GM23338 (cell line): ENCODE data around the gene RBM44. TPM values are rescaled to one million over a fixed set of nuclear protein-coding genes. Genes with fewer than 3 reads are reported as not detected.
"Not testable (repeated sequence)": the region's sequence is repeated elsewhere in the genome, so short reads cannot be mapped to it uniquely, and the experiment has no call there.

Source experiments
- ATAC-seq: fragments of 200-7000 bp; cut with Tn5 transposase; 3 replicates; pipeline ENCODE4 v1.9.1; 2020
- DNase-seq: peaks from one replicate; pipeline ENCODE4 v3.0.0-alpha.2; 2015; ENCODE audit warnings: low spot score
- H2AFZ ChIP-seq: fragments of 200-600 bp; sonication (generic); 2 replicates; pipeline ENCODE4 v1.8.0; 2016; ENCODE audit warnings: antibody characterized with exemption, mild to moderate bottlenecking, moderate library complexity
- H3F3A ChIP-seq: fragments of 200-600 bp; sonication (generic); replicated peaks from 2 replicates; pipeline ENCODE4 v1.8.0; 2017; ENCODE audit warnings: antibody characterized with exemption, mixed run types, low read depth
- H3K27ac ChIP-seq: fragments of 200-600 bp; sonication (generic); 2 replicates; pipeline ENCODE4 v1.6.1; 2016; ENCODE audit warnings: low read depth
- H3K27me3 ChIP-seq: fragments of 200-600 bp; sonication (generic); 2 replicates; pipeline ENCODE4 v1.8.0; 2016; ENCODE audit warnings: mild to moderate bottlenecking, mixed run types, moderate library complexity; ENCODE audit not compliant: insufficient read depth
- H3K36me3 ChIP-seq: fragments of 200-600 bp; sonication (generic); 2 replicates; pipeline ENCODE4 v1.8.0; 2016; ENCODE audit warnings: mild to moderate bottlenecking; ENCODE audit not compliant: insufficient read depth
- H3K4me1 ChIP-seq: fragments of 200-600 bp; sonication (generic); 2 replicates; pipeline ENCODE4 v1.8.0; 2016; ENCODE audit warnings: mild to moderate bottlenecking, moderate library complexity; ENCODE audit not compliant: insufficient read depth
- H3K4me2 ChIP-seq: fragments of 200-600 bp; sonication (generic); 2 replicates; pipeline ENCODE4 v1.7.1; 2017; ENCODE audit warnings: mixed run types
- H3K4me3 ChIP-seq: fragments of 200-600 bp; sonication (generic); 2 replicates; pipeline ENCODE4 v1.6.1; 2016; ENCODE audit warnings: mixed run types
- H3K79me2 ChIP-seq: fragments of 200-600 bp; sonication (generic); replicated peaks from 2 replicates; pipeline ENCODE4 v1.8.0; 2017; ENCODE audit warnings: mild to moderate bottlenecking; ENCODE audit not compliant: insufficient read depth
- H3K9me2 ChIP-seq: fragments of 200-600 bp; sonication (generic); 2 replicates; pipeline ENCODE4 v1.8.0; 2017; ENCODE audit not compliant: insufficient read depth
- H4K20me1 ChIP-seq: fragments of 200-600 bp; sonication (generic); replicated peaks from 2 replicates; pipeline ENCODE4 v1.8.0; 2017; ENCODE audit warnings: mild to moderate bottlenecking; ENCODE audit not compliant: insufficient read depth
- H3K27ac Mint-ChIP-seq: 2 replicates; pipeline ENCODE4 v1.8.0; 2020; ENCODE audit warnings: inconsistent platforms, mild to moderate bottlenecking, moderate library complexity, mixed read lengths
- H3K27me3 Mint-ChIP-seq: 3 replicates; pipeline ENCODE4 v1.8.0; 2022; ENCODE audit warnings: low read depth, mild to moderate bottlenecking, moderate library complexity, mixed read lengths, inconsistent platforms; ENCODE audit not compliant: insufficient read depth, poor library complexity
- H3K36me3 Mint-ChIP-seq: 3 replicates; pipeline ENCODE4 v1.8.0; 2021; ENCODE audit warnings: low read depth, mild to moderate bottlenecking, inconsistent platforms, moderate library complexity, mixed read lengths
- H3K4me1 Mint-ChIP-seq: 3 replicates; pipeline ENCODE4 v1.8.0; 2020; ENCODE audit warnings: mild to moderate bottlenecking, inconsistent platforms, mixed read lengths
- H3K4me3 Mint-ChIP-seq: 3 replicates; pipeline ENCODE4 v1.8.0; 2021; ENCODE audit warnings: moderate library complexity, mild to moderate bottlenecking, inconsistent platforms, mixed read lengths
- H3K9me3 Mint-ChIP-seq: 3 replicates; pipeline ENCODE4 v1.8.0; 2020; ENCODE audit warnings: moderate library complexity, mild to moderate bottlenecking, inconsistent platforms, mixed read lengths
- CREB1 ChIP-seq: fragments of 250-450 bp; sonication (Bioruptor Pico); IDR thresholded peaks from 2 replicates; pipeline ENCODE4 v1.5.0; 2020; ENCODE audit warnings: low read depth, mild to moderate bottlenecking, moderate library complexity
- ETS1 ChIP-seq: IDR thresholded peaks from 2 replicates; pipeline ENCODE4 v1.6.1; 2016; ENCODE audit warnings: antibody characterized with exemption
- JUNB ChIP-seq: IDR thresholded peaks from one replicate; pipeline ENCODE4 v1.6.1; 2016; ENCODE audit warnings: antibody characterized with exemption; ENCODE audit not compliant: unreplicated experiment
- REST ChIP-seq: IDR thresholded peaks from one replicate; pipeline ENCODE4 v1.6.1; 2018; ENCODE audit warnings: antibody characterized with exemption; ENCODE audit not compliant: unreplicated experiment
- ZNF114 ChIP-seq: fragments of 250-450 bp; sonication (Bioruptor Pico); IDR thresholded peaks from 2 replicates; pipeline ENCODE4 v1.5.0; 2020; ENCODE audit warnings: mild to moderate bottlenecking, moderate library complexity
- ZNF331 ChIP-seq: fragments of 250-450 bp; sonication (Bioruptor Pico); IDR thresholded peaks from 2 replicates; pipeline ENCODE4 v1.5.0; 2020; ENCODE audit warnings: low read depth, mild to moderate bottlenecking, moderate library complexity
- polyA plus RNA-seq: library from polyadenylated mRNA; unstranded; fragments of >200 nt; fragmentation: Nextera tagmentation; extraction: Ambion mirVana; gene quantifications from 2 replicates; pipeline ENCODE4 v1.2.1, GENCODE V29; 2016
- total RNA-seq: library from RNA; depleted of rRNA; stranded (reverse); fragments of >200 nt; shearing (Covaris generic); gene quantifications from 2 replicates; pipeline ENCODE4 v1.2.3, GENCODE V29; 2014
- TF ChIP-seq, protein P1 (sequence below), 2 experiments: fragments of 200-600 bp in 1 of 2; sonication (generic) in 1 of 2; conservative IDR thresholded peaks; 2 replicates each; pipeline versions ENCODE4 v1.5.1 to v1.6.1; 2016 to 2017; ENCODE audit warnings: antibody characterized with exemption in 2 of 2, low read depth in 2 of 2, mild to moderate bottlenecking in 2 of 2, moderate library complexity in 1 of 2

RBM44 gene
- total and polyA plus RNA-seq, 2 experiments from 2014 or later = 0.29 to 0.87 TPM

GRCh38 chr2:237867465-237867864 lies 68.9 kb downstream of the RBM44 start (continued):
- no peak for TF ChIP-seq REST
- no peak for TF ChIP-seq ZNF114 (CRISPR knock-in tag)
- TF ChIP-seq, protein P1, sequence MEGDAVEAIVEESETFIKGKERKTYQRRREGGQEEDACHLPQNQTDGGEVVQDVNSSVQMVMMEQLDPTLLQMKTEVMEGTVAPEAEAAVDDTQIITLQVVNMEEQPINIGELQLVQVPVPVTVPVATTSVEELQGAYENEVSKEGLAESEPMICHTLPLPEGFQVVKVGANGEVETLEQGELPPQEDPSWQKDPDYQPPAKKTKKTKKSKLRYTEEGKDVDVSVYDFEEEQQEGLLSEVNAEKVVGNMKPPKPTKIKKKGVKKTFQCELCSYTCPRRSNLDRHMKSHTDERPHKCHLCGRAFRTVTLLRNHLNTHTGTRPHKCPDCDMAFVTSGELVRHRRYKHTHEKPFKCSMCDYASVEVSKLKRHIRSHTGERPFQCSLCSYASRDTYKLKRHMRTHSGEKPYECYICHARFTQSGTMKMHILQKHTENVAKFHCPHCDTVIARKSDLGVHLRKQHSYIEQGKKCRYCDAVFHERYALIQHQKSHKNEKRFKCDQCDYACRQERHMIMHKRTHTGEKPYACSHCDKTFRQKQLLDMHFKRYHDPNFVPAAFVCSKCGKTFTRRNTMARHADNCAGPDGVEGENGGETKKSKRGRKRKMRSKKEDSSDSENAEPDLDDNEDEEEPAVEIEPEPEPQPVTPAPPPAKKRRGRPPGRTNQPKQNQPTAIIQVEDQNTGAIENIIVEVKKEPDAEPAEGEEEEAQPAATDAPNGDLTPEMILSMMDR (conservative IDR thresholded peaks at IDR 0.05; ENCODE audit: low read depth in 2 of 2) = no peak
- no peak for TF ChIP-seq CREB1 (CRISPR knock-in tag)
- no peak for TF ChIP-seq ETS1
- TF ChIP-seq ZNF331 = no peak
- TF ChIP-seq JUNB = no peak

GRCh38 chr2:237868074-237868473 lies 69.5 kb downstream of the RBM44 start:
- not testable (repeated sequence) for H2AFZ ChIP-seq, H3K9me3 Mint-ChIP-seq, H4K20me1 ChIP-seq, ATAC-seq, H3K9me2 ChIP-seq, H3K4me2 ChIP-seq, H3K79me2 ChIP-seq, H3K4me3 ChIP-seq, H3K36me3 Mint-ChIP-seq, H3K36me3 ChIP-seq, H3K4me1 ChIP-seq, H3F3A ChIP-seq, H3K27ac ChIP-seq, H3K27ac Mint-ChIP-seq, H3K4me3 Mint-ChIP-seq, DNase-seq, H3K27me3 ChIP-seq, H3K27me3 Mint-ChIP-seq
- peaks cover 17% of the 10 kb centered on the region; the same call in 2 of the 3 replicates for H3K4me1 Mint-ChIP-seq
